Tibial nerve (tissue), 3 donors: ENCODE measurements around the gene TOMM40L.

Source experiments
- POLR2A ChIP-seq, 2 donors: fragments of 450-650 bp; IDR thresholded peaks; one replicate each; pipeline ENCODE4 v1.6.1; 2017; ENCODE audit warnings: antibody characterized with exemption in 2 of 2, mild to moderate bottlenecking in 2 of 2, moderate library complexity in 2 of 2
- TF ChIP-seq, protein P1 (sequence below), 5 experiments: fragments of 200-600 bp in 3 of 5; fragments of 450-650 bp in 2 of 5; sonication (generic) in 3 of 5; IDR thresholded peaks; one replicate each; pipeline ENCODE4 v1.5.1; 2016 to 2019; ENCODE audit warnings: antibody characterized with exemption in 5 of 5, mild to moderate bottlenecking in 3 of 5, moderate library complexity in 2 of 5

DNA sequence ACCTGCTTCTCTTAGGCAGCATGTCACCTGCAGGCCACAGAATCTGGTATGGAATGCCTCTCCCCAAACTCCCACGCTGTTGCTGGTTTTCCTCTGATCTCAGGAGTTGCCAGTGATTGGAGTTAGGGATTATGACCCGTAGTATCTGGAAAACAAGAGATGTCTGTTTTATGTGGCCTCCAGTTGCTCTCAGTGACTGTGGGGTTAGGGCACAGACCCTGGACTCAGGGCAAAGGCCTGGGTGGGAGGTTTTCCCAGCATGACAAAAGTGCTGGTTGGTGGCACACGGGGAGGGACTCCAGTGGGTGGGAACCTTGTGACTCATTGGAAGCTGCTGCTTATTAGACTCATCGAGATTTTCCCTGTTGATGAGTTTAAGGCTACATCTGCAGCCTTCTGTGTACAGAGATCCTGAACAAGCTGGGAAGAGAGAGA is 12.2 kb downstream of the TOMM40L start, which contains the start of gene NR1I3:
- TF ChIP-seq, protein P1, sequence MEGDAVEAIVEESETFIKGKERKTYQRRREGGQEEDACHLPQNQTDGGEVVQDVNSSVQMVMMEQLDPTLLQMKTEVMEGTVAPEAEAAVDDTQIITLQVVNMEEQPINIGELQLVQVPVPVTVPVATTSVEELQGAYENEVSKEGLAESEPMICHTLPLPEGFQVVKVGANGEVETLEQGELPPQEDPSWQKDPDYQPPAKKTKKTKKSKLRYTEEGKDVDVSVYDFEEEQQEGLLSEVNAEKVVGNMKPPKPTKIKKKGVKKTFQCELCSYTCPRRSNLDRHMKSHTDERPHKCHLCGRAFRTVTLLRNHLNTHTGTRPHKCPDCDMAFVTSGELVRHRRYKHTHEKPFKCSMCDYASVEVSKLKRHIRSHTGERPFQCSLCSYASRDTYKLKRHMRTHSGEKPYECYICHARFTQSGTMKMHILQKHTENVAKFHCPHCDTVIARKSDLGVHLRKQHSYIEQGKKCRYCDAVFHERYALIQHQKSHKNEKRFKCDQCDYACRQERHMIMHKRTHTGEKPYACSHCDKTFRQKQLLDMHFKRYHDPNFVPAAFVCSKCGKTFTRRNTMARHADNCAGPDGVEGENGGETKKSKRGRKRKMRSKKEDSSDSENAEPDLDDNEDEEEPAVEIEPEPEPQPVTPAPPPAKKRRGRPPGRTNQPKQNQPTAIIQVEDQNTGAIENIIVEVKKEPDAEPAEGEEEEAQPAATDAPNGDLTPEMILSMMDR (IDR thresholded peaks at IDR 0.05) = no peak
- TF ChIP-seq POLR2A (IDR thresholded peaks at IDR 0.05) = no peak
